Caki2 (cell line): ENCODE results near the gene NAGPA. TPM values are rescaled to one million over a fixed set of nuclear protein-coding genes. Genes with fewer than 3 reads are reported as not detected.

Experiments used
- DNase-seq: peaks from one replicate; pipeline ENCODE4 v3.0.0-alpha.2; 2015; ENCODE audit warnings: low read depth
- in situ Hi-C: cut with HindIII; loops from 2 replicates; pipeline ENCODE4 v1.10.0; 2016; ENCODE audit warnings: low sequenced_read_pairs, low pct_unique_long_range_greater_than_20kb, mixed read lengths
- total RNA-seq: library from RNA; depleted of rRNA; stranded (reverse); fragments of >200 nt; shearing (Covaris generic); gene quantifications from 2 replicates; pipeline ENCODE4 v1.2.3, GENCODE V29; 2014; ENCODE audit warnings: low replicate concordance; rRNA removed

NAGPA gene
- total RNA-seq, 1 experiment from 2014 or later, result 51.4 TPM

DNA sequence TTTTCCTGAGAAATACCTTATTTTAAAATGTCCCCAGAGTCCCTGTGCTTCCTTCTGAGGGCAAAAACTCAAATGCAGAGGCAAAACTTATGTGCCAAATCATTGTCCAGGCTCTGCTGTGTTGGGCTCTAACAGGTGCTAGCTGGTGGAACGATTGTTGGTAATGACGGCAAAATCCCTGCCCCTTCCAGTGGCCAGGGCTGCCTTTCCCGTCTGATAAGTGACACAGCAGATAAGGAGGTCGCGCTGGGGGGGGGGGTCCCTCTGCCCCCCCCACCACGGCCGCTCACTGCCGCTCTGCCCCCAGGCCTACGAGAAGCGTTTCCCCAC is 46.5 kb downstream of the NAGPA start:
- in situ Hi-C loops, result no loop called here
- DNase-seq, result no peak

DNA sequence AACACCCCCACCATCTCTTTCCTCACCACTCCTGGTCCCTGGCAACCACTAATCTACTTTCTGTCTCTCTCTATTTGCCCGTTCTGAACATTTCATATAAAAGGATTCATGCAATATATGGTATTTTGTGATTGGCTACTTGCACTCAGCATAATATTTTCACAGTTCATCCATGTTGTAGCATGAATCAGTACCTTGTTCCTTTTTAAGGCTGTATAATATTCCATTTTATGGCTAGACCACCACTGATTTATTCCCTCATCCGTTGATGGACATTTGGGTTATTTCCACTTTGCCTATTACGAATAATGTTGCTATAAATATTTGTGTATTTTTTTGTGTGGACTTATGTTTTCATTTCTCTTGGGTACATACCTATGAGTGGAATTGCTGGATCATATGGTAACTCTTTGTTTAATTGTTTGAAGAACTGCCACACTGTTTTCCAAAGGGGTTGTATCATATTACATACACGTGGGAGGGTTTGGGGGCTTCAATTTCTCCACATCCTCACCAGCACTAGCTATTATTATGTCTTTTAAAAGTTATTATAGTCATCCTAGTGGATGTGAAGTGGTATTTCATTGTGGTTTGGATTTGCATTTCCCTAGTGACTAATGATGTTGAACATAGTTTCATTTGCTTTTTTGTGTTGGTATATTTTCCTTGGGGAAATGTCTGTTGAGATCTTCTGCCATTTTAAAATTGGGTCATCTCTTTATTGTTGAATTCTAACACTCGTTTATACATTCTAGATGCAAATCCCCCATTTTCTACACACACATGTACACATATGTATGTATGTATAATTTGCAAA is 49.4 kb downstream of the NAGPA start:
- in situ Hi-C loops, result no loop called here
- no peak for DNase-seq

GRCh38 chr16:4982056-4982867 is 51.5 kb downstream of the NAGPA start:
- in situ Hi-C loops, result no loop called here
- no peak for DNase-seq

GRCh38 chr16:4981473-4981872 is 52.3 kb downstream of the NAGPA start:
- DNase-seq, result no peak
- in situ Hi-C loops, result no loop called here

DNA sequence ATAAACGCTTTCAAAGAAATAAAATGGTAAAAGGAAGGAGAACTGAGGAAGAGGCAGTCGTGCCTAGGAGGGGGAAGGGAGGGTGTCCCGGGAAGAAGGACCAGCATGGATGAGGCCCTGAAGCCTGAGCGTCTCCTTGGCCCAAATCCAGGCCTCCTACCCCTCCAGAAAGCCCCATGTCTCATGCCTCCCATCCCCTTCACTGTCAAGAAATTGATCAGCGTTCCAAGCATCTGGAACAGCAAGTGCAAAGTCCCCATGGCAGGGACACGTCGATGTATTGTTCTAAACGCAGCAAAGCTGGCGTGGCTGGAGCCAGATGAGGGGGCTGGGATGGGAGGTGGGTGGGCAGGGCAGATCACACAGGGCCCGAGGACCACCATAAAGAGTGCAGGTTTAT is 53.0 kb downstream of the NAGPA start:
- DNase-seq, result no peak
- in situ Hi-C loops, result no loop called here

DNA sequence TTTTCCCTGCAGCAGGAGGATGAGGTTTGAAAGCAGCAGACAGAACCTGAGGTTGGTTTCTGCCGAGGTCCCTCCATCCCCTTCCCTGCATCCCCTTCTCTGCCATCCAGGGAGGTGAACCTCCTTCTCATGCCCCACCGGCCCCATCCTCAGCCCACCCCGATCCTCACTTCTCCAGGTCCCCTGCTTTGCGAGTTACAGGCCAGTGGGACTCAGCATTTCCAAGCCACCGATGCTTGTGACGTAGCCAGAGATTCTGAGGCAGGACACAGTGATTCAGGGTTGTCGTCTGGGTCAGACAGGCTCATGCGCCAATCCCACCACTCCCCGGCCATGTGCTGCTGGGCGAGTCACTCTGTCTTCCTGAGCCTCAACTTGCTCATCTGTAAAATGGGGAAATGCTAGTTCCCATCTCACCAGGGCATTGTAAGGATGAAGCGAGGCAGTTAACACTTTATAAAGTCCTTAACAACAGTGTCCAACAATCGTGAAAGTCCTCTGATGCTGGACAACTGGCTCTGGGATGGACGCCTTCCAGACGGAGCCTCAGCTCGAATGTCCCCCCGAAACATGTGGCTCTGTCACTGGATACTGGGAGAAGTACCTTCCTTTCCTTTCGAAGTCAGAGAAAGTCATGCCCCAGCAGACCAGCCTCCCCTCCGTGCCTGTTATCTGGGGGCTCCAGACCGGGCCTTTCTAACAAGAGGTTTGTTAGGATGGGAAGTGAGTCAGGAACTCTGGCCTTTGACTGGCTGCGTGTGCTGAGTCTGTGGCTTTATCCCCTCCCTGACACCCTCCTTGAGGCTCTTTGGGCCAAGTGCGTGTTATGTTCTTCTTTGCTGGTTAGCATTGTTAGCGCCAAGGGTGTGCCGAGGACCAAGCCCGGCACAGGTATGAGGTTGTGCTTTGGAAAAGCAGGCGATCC is 53.7 kb downstream of the NAGPA start:
- in situ Hi-C loops, result no loop called here
- no peak for DNase-seq

DNA sequence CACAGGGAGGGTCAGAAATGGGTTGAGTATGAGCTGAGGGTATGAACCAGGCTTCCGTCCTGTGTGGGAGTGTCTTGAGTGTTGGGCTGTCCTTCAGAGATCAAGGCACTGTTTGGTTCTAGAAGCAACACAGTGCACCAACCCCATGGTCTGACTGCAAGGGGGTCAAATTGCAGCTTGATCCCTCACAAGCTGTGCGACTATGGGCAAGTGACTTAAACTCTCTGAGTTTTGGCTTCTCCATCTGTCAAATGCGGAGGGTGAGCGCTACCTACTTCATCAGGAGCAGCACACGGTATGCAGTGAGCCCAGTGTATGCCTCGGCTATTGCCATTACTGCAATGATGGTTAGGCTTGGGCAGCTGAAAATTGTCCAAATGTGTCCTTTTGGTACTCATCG is 54.6 kb downstream of the NAGPA start:
- DNase-seq, result no peak
- in situ Hi-C loops, result no loop called here

- DNase-seq, result no peak
- in situ Hi-C loops, result no loop called here
Measured at GRCh38 chr16:4976611-4977145, 57.1 kb downstream of the NAGPA start.

DNA sequence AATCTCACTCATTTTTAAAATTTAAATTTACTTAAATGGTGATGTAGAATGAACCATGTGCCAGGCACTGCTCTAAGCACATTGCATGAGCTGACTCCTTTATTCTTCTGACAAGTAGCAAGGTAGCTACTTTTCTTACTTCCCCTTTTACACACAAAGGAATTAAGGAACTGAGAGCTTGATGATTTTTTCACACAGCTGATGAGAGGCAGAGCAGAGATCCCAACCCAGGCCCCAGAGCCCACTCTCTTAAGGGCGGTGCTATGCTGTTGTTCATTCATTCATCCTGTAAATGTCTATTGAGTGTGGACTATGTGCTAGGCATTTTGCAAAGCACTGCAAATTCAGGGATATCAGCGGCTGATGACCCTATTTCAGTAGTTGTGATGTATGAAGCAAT is 57.7 kb downstream of the NAGPA start:
- in situ Hi-C loops, result no loop called here
- no peak for DNase-seq

Other genes with a start within 250 kb of the NAGPA start
- 0.78 TPM in 1 of 2 replicates, not detected in the other for gene SEPTIN12, start 245.6 kb downstream of the NAGPA start, total RNA-seq
- gene SMIM22, start 238.6 kb downstream of the NAGPA start, total RNA-seq, result not detected in 2 replicates
- gene ROGDI, start 231.3 kb downstream of the NAGPA start, total RNA-seq, result 20.4 and 24.8 TPM in 2 replicates
- gene GLYR1, start 186.6 kb downstream of the NAGPA start, total RNA-seq, result 65.2 and 81.2 TPM in 2 replicates
- gene UBN1, start 186.5 kb downstream of the NAGPA start, total RNA-seq, result 17.5 and 22.2 TPM in 2 replicates
- gene PPL, start 96.8 kb downstream of the NAGPA start, total RNA-seq, result 10.2 and 11.5 TPM in 2 replicates
- gene SEC14L5, start 75.6 kb downstream of the NAGPA start, total RNA-seq, result under 0.01 and 0.03 TPM in 2 replicates
- gene C16orf89, start 32.0 kb upstream of the NAGPA start, total RNA-seq, result not detected in 2 replicates
- gene ALG1, start 37.9 kb upstream of the NAGPA start, total RNA-seq, result 39.2 and 40.2 TPM in 2 replicates
- 26.2 and 28.2 TPM in 2 replicates for gene EEF2KMT, start 63.9 kb upstream of the NAGPA start, total RNA-seq